GM12864 (cell line): ENCODE measurements around the gene PLEK.
A peak's percentile ranks its signal among the peaks of the same experiment; 100 is the strongest.

Experiments
- DNase-seq: peaks from one replicate; pipeline ENCODE4 v3.0.0-alpha.2; 2011; ENCODE audit warnings: low read depth
- H3K4me3 ChIP-seq: 2 replicates; pipeline ENCODE4 v1.5.1; 2011; ENCODE audit warnings: mild to moderate bottlenecking, low read depth, low read length, control low read depth
- CTCF ChIP-seq: IDR thresholded peaks from 2 replicates; pipeline ENCODE4 v1.5.1; 2011; ENCODE audit warnings: low read depth, mild to moderate bottlenecking, moderate library complexity, low read length, control low read depth, inconsistent platforms; ENCODE audit errors: missing control alignments

Gene PLEK

DNA sequence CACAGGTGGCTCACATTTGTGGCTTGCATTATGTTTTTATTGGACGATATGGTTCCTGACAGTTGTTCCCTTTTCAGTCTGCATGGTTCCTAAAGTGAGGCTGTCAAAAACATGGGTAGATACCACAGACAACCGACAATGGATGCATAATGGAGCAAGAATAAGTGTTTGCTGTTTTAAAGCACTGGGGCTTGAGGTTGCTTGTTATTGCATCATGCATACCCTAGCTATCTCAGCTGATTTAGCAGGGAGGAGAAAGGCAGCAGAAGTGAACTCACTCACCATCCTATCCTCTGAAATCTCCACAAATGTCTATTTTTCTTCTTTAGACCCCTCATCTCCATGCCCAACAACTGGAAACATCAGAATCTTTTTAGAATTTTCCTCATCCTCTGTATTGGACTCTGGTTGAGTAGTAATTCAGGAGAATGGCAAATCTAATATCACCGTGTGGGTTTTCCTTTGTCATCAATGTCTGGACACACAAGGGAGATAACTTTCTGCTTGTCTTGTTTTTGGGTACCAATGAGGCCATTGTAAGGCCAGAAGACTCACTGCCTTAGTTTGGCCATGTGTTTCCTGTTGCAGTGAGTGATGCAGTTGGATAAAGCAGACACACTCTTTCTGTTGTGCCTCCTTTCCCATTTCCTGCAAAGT is 55.3 kb downstream of the PLEK start:
- TF ChIP-seq CTCF, result no peak
- H3K4me3 ChIP-seq, result no peak overlapping the region
- DNase-seq, result no peak

GRCh38 chr2:68423966-68424650 is 59.0 kb downstream of the PLEK start:
- H3K4me3 ChIP-seq, result no peak overlapping the region; the same call in 1 of the 2 replicates
- no peak for TF ChIP-seq CTCF

GRCh38 chr2:68425503-68425902 is 60.4 kb downstream of the PLEK start:
- no peak for TF ChIP-seq CTCF
- no peak for DNase-seq
- H3K4me3 ChIP-seq, result no peak overlapping the region

More at GRCh38 chr2:68423966-68424650, 59.0 kb downstream of the PLEK start:
- DNase-seq, result peak; percentile 89

DNA sequence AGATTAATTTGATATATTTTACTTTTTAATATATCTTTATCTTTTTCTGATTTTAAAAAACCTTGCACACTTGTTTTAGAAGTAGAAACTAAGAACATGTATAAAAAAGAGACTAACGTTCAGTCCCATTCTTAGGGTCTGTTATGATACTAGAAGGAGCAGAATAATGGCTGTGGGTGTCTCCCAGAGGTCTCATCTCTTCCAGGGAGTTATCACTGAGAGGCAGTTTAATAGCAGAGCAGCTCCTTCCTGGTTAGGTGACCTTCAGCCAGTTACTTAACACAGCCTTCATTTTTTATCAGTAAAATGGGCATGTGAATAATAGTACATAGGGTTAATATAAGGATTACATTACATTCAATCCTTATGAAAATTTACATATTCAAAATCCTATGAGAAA is 61.4 kb downstream of the PLEK start:
- no peak for DNase-seq
- TF ChIP-seq CTCF, result no peak
- H3K4me3 ChIP-seq, result no peak overlapping the region

DNA sequence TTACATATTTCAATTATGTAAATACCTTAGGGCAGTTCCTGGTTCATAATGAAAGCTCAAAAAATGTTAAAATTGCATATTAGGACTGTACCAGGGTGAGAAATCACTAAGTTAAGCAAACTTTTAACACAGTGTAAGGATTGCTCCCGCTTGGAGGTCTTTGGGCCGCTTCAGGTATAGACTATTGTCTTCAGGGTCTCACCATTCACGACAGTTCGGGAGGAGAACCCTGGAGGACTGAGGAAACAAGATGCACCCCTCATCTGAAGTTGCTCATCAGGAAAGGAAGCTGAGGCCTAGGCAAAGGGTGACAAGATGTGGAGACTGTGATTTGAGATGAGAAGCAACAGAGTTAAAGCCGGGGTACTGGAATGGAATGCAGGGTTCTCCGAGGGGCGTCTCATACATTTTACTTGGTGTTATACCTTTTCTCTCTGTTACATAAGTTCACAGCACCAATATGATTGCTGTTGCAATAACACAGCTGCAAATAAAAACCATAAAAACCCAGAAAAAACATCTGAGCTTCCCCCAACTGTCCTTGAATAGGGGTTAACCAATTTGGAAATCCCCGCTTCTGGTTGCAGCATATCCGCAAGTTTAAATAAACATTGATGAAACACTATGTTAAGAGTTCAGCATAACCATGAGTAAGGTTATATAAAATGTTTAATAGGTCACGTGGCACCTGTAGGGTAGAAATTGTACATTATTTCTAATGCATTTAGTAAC is 61.9 kb downstream of the PLEK start:
- no peak overlapping the region; the same call in 1 of the 2 replicates for H3K4me3 ChIP-seq

GRCh38 chr2:68428126-68428525 is 63.0 kb downstream of the PLEK start:
- H3K4me3 ChIP-seq, result no peak overlapping the region
- TF ChIP-seq CTCF, result no peak
- DNase-seq, result no peak

More for the DNA sequence above, 61.9 kb downstream of the PLEK start:
- DNase-seq, result no peak
- TF ChIP-seq CTCF, result no peak
